Nephron (organoid): ENCODE data around the gene NDUFA3.

Experiments used
- H3K27ac Mint-ChIP-seq, 3 experiments: 2 replicates each; pipeline ENCODE4 v1.8.0; 2020; ENCODE audit warnings: mixed read lengths in 3 of 3, mild to moderate bottlenecking in 2 of 3, moderate library complexity in 1 of 3
- H3K27me3 Mint-ChIP-seq: 2 replicates; pipeline ENCODE4 v1.8.0; 2021; ENCODE audit warnings: low read depth, mild to moderate bottlenecking, moderate library complexity, mixed read lengths
- H3K36me3 Mint-ChIP-seq: 2 replicates; pipeline ENCODE4 v1.8.0; 2020; ENCODE audit warnings: low read depth, mixed read lengths
- H3K4me1 Mint-ChIP-seq: 2 replicates; pipeline ENCODE4 v1.8.0; 2020; ENCODE audit warnings: mixed read lengths
- H3K4me3 Mint-ChIP-seq, 3 experiments: 2 replicates each; pipeline ENCODE4 v1.8.0; 2020; ENCODE audit warnings: mild to moderate bottlenecking in 3 of 3, mixed read lengths in 3 of 3, moderate library complexity in 2 of 3
- H3K9me3 Mint-ChIP-seq: 2 replicates; pipeline ENCODE4 v1.8.0; 2020; ENCODE audit warnings: mixed read lengths
- TF ChIP-seq, protein P1 (sequence below), 3 experiments: fragments of 200-600 bp; sonication (generic); IDR thresholded peaks; one replicate each; pipeline ENCODE4 v1.5.0; 2021; ENCODE audit warnings: antibody characterized with exemption in 3 of 3; ENCODE audit not compliant: unreplicated experiment in 3 of 3

The NDUFA3 gene

GRCh38 chr19:54074851-54075250 is 27.8 kb upstream of the NDUFA3 start:
- no peaks in the 10 kb centered on the region for H3K4me1 Mint-ChIP-seq
- H3K27me3 Mint-ChIP-seq: peaks cover 15% of the 10 kb centered on the region
- no peak overlapping the region for H3K4me3 Mint-ChIP-seq
- no peaks in the 10 kb centered on the region for H3K36me3 Mint-ChIP-seq
- TF ChIP-seq, protein P1, sequence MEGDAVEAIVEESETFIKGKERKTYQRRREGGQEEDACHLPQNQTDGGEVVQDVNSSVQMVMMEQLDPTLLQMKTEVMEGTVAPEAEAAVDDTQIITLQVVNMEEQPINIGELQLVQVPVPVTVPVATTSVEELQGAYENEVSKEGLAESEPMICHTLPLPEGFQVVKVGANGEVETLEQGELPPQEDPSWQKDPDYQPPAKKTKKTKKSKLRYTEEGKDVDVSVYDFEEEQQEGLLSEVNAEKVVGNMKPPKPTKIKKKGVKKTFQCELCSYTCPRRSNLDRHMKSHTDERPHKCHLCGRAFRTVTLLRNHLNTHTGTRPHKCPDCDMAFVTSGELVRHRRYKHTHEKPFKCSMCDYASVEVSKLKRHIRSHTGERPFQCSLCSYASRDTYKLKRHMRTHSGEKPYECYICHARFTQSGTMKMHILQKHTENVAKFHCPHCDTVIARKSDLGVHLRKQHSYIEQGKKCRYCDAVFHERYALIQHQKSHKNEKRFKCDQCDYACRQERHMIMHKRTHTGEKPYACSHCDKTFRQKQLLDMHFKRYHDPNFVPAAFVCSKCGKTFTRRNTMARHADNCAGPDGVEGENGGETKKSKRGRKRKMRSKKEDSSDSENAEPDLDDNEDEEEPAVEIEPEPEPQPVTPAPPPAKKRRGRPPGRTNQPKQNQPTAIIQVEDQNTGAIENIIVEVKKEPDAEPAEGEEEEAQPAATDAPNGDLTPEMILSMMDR (IDR thresholded peaks at IDR 0.05; ENCODE audit: unreplicated experiment in 3 of 3): no peak
- H3K9me3 Mint-ChIP-seq: peaks cover 6% of the 10 kb centered on the region
- H3K27ac Mint-ChIP-seq: no peak overlapping the region

GRCh38 chr19:54077334-54077733 is 25.3 kb upstream of the NDUFA3 start:
- Mint-ChIP-seq H3K27ac (no peak overlapping the region), H3K27me3 (peaks cover 12% of the 10 kb centered on the region), H3K9me3 (peaks cover 5% of the 10 kb centered on the region), H3K4me3 (no peak overlapping the region), H3K4me1 (no peaks in the 10 kb centered on the region), H3K36me3 (no peaks in the 10 kb centered on the region)
- TF ChIP-seq, protein P1 (IDR thresholded peaks at IDR 0.05; ENCODE audit: unreplicated experiment in 3 of 3): no peak

- TF ChIP-seq, protein P1 (IDR thresholded peaks at IDR 0.05; ENCODE audit: unreplicated experiment in 3 of 3): no peak
- no peaks in the 10 kb centered on the region for H3K36me3 Mint-ChIP-seq
Observed at GRCh38 chr19:54081032-54081431, 21.6 kb upstream of the NDUFA3 start, which contains the start of gene TARM1. Gene TARM1, minus strand, starts transcription at chr19:54081365. Its CDS starts 25 bp downstream, at chr19:54081340.

GRCh38 chr19:54084410-54084809 is 18.2 kb upstream of the NDUFA3 start:
- peaks cover 5% of the 10 kb centered on the region for H3K27me3 Mint-ChIP-seq
- no peak overlapping the region for H3K4me3 Mint-ChIP-seq
- TF ChIP-seq, protein P1 (IDR thresholded peaks at IDR 0.05; ENCODE audit: unreplicated experiment in 3 of 3): no peak
- peaks cover 3% of the 10 kb centered on the region for H3K9me3 Mint-ChIP-seq
- H3K36me3 Mint-ChIP-seq: no peaks in the 10 kb centered on the region
- no peak overlapping the region for H3K27ac Mint-ChIP-seq
- H3K4me1 Mint-ChIP-seq: no peaks in the 10 kb centered on the region

More at GRCh38 chr19:54081032-54081431, 21.6 kb upstream of the NDUFA3 start, which contains the start of gene TARM1:
- Mint-ChIP-seq H3K4me1 (no peaks in the 10 kb centered on the region), H3K4me3 (no peak within 1 kb of the TSS), H3K27me3 (peaks cover under 1% of the 10 kb centered on the region), H3K27ac (no peak within 1 kb of the TSS), H3K9me3 (peaks cover 5% of the 10 kb centered on the region)

GRCh38 chr19:54094426-54095000 is 8.1 kb upstream of the NDUFA3 start:
- peaks cover 59% of the 10 kb centered on the region for H3K27me3 Mint-ChIP-seq

More at GRCh38 chr19:54094426-54095000, 8.1 kb upstream of the NDUFA3 start:
- H3K9me3 Mint-ChIP-seq: peaks cover 6% of the 10 kb centered on the region
- H3K4me1 Mint-ChIP-seq: no peaks in the 10 kb centered on the region
- H3K4me3 Mint-ChIP-seq: no peak overlapping the region
- no peak overlapping the region for H3K27ac Mint-ChIP-seq
- TF ChIP-seq, protein P1 (IDR thresholded peaks at IDR 0.05; ENCODE audit: unreplicated experiment in 3 of 3): no peak
- no peaks in the 10 kb centered on the region for H3K36me3 Mint-ChIP-seq
